ENCODE results near the gene SERPINB12. TPM values are rescaled to one million over a fixed set of nuclear protein-coding genes. Genes with fewer than 3 reads are reported as not detected.

SERPINB12 gene
- total and polyA plus RNA-seq, 2 donors (not counting 3 experiments of a cell fraction or from before 2014, with no cell fraction given): not detected

- ChIA-PET POLR2A (no interaction called here), CTCF (interaction anchor here (0.6 to 1.5 kb wide), 4 partner anchors 25 to 39 kb away, joined by 3 to 5 read pairs (median 4); no protein-coding TSS in a partner anchor)
- H3K4me2 ChIP-seq (ENCODE audit: insufficient read depth, low read length): no peak overlapping the region
- H3K36me3 ChIP-seq (ENCODE audit: control insufficient read depth in 2 of 2, extremely low read depth in 1 of 2, insufficient read depth in 2 of 2, low read length in 2 of 2): no peaks in the 10 kb centered on the region
- no peak overlapping the region for H2AFZ ChIP-seq (ENCODE audit: low read depth, low read length)
- dilution Hi-C loops (cut with MboI; ENCODE audit: extremely low pct_ligation_motif_present, low sequenced_read_pairs): no loop called here
- DNase-seq (ENCODE audit: low read depth, low spot score): no peak
- H3K9me3 ChIP-seq (replicated peaks; ENCODE audit: control insufficient read depth, insufficient read depth, low read length): no peaks in the 10 kb centered on the region
- no TSS peak for BruUV-seq (replicated peaks)
- no peak for FAIRE-seq
- H3K27ac ChIP-seq (ENCODE audit: insufficient read depth, low read depth, low read length): no peak overlapping the region
- intact Hi-C loops (cut with micrococcal nuclease): no loop called here
- no peaks in the 10 kb centered on the region for H3K4me1 ChIP-seq (ENCODE audit: control insufficient read depth, extremely low read depth, insufficient read depth, low read length)
- no peaks in the 10 kb centered on the region for H3K79me2 ChIP-seq (ENCODE audit: control insufficient read depth, insufficient read depth, low read length)
- no peak overlapping the region for H3K9ac ChIP-seq (replicated peaks; ENCODE audit: extremely low read depth, insufficient read depth, low read length)
- no peaks in the 10 kb centered on the region for H3K9me1 ChIP-seq (replicated peaks; ENCODE audit: control insufficient read depth, extremely low read depth, insufficient read depth, low read length)
- TF ChIP-seq FOS (IDR thresholded peaks at IDR 0.05; ENCODE audit: borderline replicate concordance, insufficient read depth, low read length) (no peak), JUN (IDR thresholded peaks at IDR 0.05; ENCODE audit: borderline replicate concordance, insufficient read depth, insufficient read length, low read depth) (no peak), EZH2 (IDR thresholded peaks at IDR 0.05; ENCODE audit: borderline replicate concordance, low read depth, low read length, severe bottlenecking) (no peak), GATA2 (IDR thresholded peaks at IDR 0.05; ENCODE audit: insufficient read depth, insufficient read length, low read depth, low read length) (no peak), POLR2AphosphoS5 (IDR thresholded peaks at IDR 0.05; ENCODE audit: insufficient read depth, low read depth, low read length) (no peak), POLR2A (IDR thresholded peaks at IDR 0.05; ENCODE audit: low read depth, low read length) (no peak), MYC (IDR thresholded peaks at IDR 0.05; ENCODE audit: low read depth, low read length) (no peak)
- TF ChIP-seq, protein P1, sequence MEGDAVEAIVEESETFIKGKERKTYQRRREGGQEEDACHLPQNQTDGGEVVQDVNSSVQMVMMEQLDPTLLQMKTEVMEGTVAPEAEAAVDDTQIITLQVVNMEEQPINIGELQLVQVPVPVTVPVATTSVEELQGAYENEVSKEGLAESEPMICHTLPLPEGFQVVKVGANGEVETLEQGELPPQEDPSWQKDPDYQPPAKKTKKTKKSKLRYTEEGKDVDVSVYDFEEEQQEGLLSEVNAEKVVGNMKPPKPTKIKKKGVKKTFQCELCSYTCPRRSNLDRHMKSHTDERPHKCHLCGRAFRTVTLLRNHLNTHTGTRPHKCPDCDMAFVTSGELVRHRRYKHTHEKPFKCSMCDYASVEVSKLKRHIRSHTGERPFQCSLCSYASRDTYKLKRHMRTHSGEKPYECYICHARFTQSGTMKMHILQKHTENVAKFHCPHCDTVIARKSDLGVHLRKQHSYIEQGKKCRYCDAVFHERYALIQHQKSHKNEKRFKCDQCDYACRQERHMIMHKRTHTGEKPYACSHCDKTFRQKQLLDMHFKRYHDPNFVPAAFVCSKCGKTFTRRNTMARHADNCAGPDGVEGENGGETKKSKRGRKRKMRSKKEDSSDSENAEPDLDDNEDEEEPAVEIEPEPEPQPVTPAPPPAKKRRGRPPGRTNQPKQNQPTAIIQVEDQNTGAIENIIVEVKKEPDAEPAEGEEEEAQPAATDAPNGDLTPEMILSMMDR (IDR thresholded peaks at IDR 0.05; ENCODE audit: extremely low read depth in 1 of 2, insufficient read depth in 1 of 2, low read depth in 1 of 2, low read length in 2 of 2): no peak
- TF ChIP-seq, protein P2, sequence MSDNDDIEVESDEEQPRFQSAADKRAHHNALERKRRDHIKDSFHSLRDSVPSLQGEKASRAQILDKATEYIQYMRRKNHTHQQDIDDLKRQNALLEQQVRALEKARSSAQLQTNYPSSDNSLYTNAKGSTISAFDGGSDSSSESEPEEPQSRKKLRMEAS (IDR thresholded peaks at IDR 0.05; ENCODE audit: insufficient read depth, insufficient read length): no peak
- H3K4me3 ChIP-seq (replicated peaks in 1 of 3; ENCODE audit: insufficient read depth in 1 of 3, low read depth in 1 of 3, low read length in 3 of 3): no peak overlapping the region
- no peaks in the 10 kb centered on the region for H4K20me1 ChIP-seq (replicated peaks; ENCODE audit: control insufficient read depth, extremely low read depth, insufficient read depth, low read length)
- H3K27me3 ChIP-seq (ENCODE audit: control insufficient read depth in 2 of 2, insufficient read depth in 2 of 2, low read length in 2 of 2): no peaks in the 10 kb centered on the region
Measured at GRCh38 chr18:63550068-63550467, 7.9 kb downstream of the SERPINB12 start.

Measured in endothelial cell of umbilical vein (primary cell).